Progenitor cell of endocrine pancreas (in vitro differentiated cells): Measurements from ENCODE around the gene PRDM16. TPM values are rescaled to one million over a fixed set of nuclear protein-coding genes. Genes with fewer than 3 reads are reported as not detected.

Experiments used
- DNase-seq: peaks from one replicate; pipeline ENCODE4 v3.0.0; 2021; ENCODE audit warnings: low spot score; ENCODE audit not compliant: unreplicated experiment
- H3K27ac Mint-ChIP-seq: 2 replicates; pipeline ENCODE4 v1.8.0; 2021; ENCODE audit warnings: mild to moderate bottlenecking, moderate library complexity, mixed read lengths
- H3K27me3 Mint-ChIP-seq: 2 replicates; pipeline ENCODE4 v1.8.0; 2021; ENCODE audit warnings: mixed read lengths
- H3K36me3 Mint-ChIP-seq: 2 replicates; pipeline ENCODE4 v1.8.0; 2022; ENCODE audit warnings: mixed read lengths; ENCODE audit not compliant: insufficient read depth
- H3K4me1 Mint-ChIP-seq: 2 replicates; pipeline ENCODE4 v1.8.0; 2021; ENCODE audit warnings: low read depth, mixed read lengths
- H3K4me3 Mint-ChIP-seq: 2 replicates; pipeline ENCODE4 v1.8.0; 2021; ENCODE audit warnings: low read depth, mild to moderate bottlenecking, moderate library complexity, mixed read lengths
- H3K9me3 Mint-ChIP-seq: 2 replicates; pipeline ENCODE4 v1.8.0; 2021; ENCODE audit warnings: low read depth, mixed read lengths
- total RNA-seq: library from RNA; stranded (reverse); gene quantifications from 2 replicates; pipeline ENCODE4 v1.2.1, GENCODE V29; 2021
- TF ChIP-seq, protein P1 (sequence below): fragments of 200-600 bp; sonication (generic); IDR thresholded peaks from one replicate; pipeline ENCODE4 v1.5.0; 2021; ENCODE audit warnings: antibody characterized with exemption, mild to moderate bottlenecking; ENCODE audit not compliant: unreplicated experiment

Gene PRDM16
- total RNA-seq, 1 donor from 2014 or later, result 69.1 TPM

DNA sequence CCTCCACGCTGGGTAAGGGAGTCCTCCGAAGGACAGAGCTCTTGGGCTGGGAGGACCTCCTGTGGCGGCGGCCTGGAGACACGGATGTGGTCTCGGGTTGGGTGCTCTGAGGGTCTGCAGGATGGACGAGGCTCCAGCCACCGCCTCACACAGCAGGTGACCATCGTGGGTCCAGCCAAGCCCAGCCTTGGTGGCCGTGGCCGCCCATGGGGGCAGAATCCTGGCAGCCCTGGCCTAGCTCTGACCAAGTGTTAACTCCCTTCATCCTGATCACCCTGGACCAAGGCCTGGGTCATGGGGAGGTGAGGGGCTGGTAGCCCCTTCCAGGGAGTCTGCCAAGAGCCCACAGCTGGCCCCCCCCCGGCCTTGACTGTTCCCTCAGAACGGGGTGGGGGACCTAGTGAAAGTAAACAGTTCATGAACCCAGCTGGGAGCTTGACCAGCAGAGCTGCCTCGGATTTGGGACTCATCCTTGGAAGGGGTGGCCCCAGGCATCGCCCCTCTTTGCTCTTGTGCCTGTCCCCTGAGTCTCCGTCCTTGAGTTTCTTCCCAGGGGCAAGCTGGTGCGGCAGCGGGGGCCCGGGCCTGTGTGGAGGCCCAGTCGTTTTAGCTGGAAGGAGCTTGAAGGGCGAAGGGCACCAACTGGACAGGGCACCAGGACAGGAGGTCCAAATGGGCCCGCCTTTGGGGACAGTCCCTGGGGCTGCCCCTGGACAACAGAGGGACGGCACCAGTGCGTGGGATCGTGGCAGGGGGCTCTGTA lies 403.3 kb downstream of the PRDM16 start:
- no peak overlapping the region for H3K27ac Mint-ChIP-seq
- H3K27me3 Mint-ChIP-seq, result no peaks in the 10 kb centered on the region
- H3K9me3 Mint-ChIP-seq, result no peaks in the 10 kb centered on the region
- DNase-seq, result no peak
- H3K4me1 Mint-ChIP-seq, result peaks cover 8% of the 10 kb centered on the region
- no peak overlapping the region for H3K4me3 Mint-ChIP-seq
- H3K36me3 Mint-ChIP-seq, result peaks cover 4% of the 10 kb centered on the region
- TF ChIP-seq, protein P1, sequence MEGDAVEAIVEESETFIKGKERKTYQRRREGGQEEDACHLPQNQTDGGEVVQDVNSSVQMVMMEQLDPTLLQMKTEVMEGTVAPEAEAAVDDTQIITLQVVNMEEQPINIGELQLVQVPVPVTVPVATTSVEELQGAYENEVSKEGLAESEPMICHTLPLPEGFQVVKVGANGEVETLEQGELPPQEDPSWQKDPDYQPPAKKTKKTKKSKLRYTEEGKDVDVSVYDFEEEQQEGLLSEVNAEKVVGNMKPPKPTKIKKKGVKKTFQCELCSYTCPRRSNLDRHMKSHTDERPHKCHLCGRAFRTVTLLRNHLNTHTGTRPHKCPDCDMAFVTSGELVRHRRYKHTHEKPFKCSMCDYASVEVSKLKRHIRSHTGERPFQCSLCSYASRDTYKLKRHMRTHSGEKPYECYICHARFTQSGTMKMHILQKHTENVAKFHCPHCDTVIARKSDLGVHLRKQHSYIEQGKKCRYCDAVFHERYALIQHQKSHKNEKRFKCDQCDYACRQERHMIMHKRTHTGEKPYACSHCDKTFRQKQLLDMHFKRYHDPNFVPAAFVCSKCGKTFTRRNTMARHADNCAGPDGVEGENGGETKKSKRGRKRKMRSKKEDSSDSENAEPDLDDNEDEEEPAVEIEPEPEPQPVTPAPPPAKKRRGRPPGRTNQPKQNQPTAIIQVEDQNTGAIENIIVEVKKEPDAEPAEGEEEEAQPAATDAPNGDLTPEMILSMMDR, result no peak

DNA sequence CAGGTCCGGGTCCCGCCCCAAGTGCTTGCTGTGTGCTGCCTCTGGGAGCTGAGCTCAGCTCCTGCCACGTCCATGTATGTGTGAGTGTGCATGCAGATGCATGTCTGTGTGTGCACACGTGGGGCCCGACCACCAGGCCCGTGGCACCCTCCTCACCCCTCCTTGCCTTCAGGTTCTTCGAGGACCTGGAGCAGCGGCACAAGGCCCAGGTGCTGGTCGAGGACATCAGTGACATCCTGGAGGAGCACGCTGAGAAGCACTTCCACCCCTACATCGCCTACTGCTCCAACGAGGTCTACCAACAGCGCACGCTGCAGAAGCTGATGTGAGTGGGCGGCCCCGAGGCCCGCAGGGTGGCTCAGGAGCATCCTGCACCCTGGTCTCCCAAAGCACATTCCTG lies 403.9 kb downstream of the PRDM16 start:
- no peak overlapping the region for H3K27ac Mint-ChIP-seq
- no peaks in the 10 kb centered on the region for H3K27me3 Mint-ChIP-seq
- no peak for DNase-seq
- no peaks in the 10 kb centered on the region for H3K9me3 Mint-ChIP-seq
- TF ChIP-seq, protein P1, result no peak
- H3K36me3 Mint-ChIP-seq, result peaks cover 4% of the 10 kb centered on the region
- H3K4me3 Mint-ChIP-seq, result no peak overlapping the region
- peaks cover 8% of the 10 kb centered on the region for H3K4me1 Mint-ChIP-seq

DNA sequence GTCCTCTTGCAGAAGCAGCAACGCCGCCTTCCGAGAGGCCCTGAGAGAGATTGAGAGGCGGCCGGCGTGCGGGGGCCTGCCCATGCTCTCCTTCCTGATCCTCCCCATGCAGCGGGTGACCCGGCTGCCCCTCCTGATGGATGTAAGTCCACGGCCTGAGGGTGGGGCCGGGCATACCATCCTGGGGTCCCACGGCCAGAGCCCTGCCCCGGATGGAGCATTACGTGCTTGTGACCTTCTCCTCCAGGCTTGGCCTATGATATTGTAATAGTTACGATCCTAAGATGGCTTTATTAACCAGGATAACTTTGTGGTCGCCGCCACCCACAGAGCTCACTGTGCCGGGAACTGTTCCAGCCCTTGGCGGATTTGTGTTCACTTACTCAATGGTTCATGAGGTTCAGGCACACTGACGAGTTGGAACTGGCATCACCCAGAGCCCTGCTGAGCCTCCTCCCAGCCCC lies 404.4 kb downstream of the PRDM16 start:
- no peak overlapping the region for H3K27ac Mint-ChIP-seq
- TF ChIP-seq, protein P1, result no peak
- no peak for DNase-seq
- peaks cover 8% of the 10 kb centered on the region for H3K4me1 Mint-ChIP-seq
- H3K4me3 Mint-ChIP-seq, result no peak overlapping the region
- H3K9me3 Mint-ChIP-seq, result no peaks in the 10 kb centered on the region
- peaks cover 4% of the 10 kb centered on the region for H3K36me3 Mint-ChIP-seq
- H3K27me3 Mint-ChIP-seq, result no peaks in the 10 kb centered on the region

DNA sequence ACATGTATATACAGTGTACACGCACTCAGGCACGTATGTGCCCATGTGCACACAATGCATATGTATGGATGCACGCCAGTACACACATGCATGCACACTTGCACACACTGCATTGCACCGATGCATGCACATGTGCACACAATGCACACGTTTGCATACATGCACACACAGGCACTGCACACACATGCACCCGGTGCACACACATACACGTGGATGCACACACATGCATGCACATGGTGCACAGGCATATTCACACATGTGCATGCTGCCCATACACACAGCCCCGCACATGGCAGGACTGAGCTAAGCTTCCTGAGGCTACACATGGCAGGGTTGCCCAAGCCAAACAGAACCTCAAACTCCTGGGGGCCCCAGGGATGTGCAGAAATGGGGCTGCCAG lies 405.0 kb downstream of the PRDM16 start:
- H3K4me1 Mint-ChIP-seq, result peaks cover 8% of the 10 kb centered on the region
- no peak for DNase-seq
- no peaks in the 10 kb centered on the region for H3K9me3 Mint-ChIP-seq
- H3K4me3 Mint-ChIP-seq, result no peak overlapping the region
- TF ChIP-seq, protein P1, result no peak
- peaks cover 4% of the 10 kb centered on the region for H3K36me3 Mint-ChIP-seq
- no peaks in the 10 kb centered on the region for H3K27me3 Mint-ChIP-seq
- no peak overlapping the region for H3K27ac Mint-ChIP-seq

DNA sequence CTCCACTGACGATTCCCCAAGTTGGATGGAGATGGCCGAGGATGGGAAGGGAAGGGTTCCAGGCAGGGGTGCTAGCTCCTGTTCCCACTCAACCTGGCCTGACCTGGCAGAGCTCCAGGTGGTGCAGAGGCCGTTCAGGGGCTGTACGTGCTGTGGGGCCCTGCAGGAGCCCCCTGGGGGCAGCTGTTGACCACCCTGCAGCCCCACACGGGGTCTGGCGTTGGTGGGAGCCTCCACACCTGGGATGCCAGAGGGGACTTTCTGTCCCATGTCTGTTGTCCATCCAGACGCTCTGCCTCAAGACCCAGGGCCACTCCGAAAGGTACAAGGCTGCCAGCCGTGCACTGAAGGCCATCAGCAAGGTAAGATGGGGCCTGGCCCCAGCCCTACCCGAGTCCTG lies 405.4 kb downstream of the PRDM16 start:
- H3K9me3 Mint-ChIP-seq, result no peaks in the 10 kb centered on the region
- H3K4me3 Mint-ChIP-seq, result no peak overlapping the region
- no peak for DNase-seq
- peaks cover 8% of the 10 kb centered on the region for H3K4me1 Mint-ChIP-seq
- no peaks in the 10 kb centered on the region for H3K27me3 Mint-ChIP-seq
- H3K36me3 Mint-ChIP-seq, result peaks cover 4% of the 10 kb centered on the region
- no peak overlapping the region for H3K27ac Mint-ChIP-seq
- TF ChIP-seq, protein P1, result no peak
